ENCODE data around the gene UXS1. TPM values are rescaled to one million over a fixed set of nuclear protein-coding genes. Genes with fewer than 3 reads are reported as not detected.
"Not testable (repeated sequence)": the region's sequence is repeated elsewhere in the genome, so short reads cannot be mapped to it uniquely, and the experiment has no call there.

Gene UXS1
- polyA plus RNA-seq, 1 donor from 2014 or later: 19.1 TPM

- no peaks in the 10 kb centered on the region for H3K9me2 ChIP-seq (ENCODE audit: insufficient read depth, low read length)
- H3K36me3 ChIP-seq (ENCODE audit: insufficient read depth, low read length): no peaks in the 10 kb centered on the region
- H3K9ac ChIP-seq (ENCODE audit: low read length): no peak overlapping the region
- no peak overlapping the region for H3K27ac ChIP-seq (ENCODE audit: low read length)
- H3K79me2 ChIP-seq (replicated peaks; ENCODE audit: insufficient read depth, low read length): no peaks in the 10 kb centered on the region
- no peak overlapping the region for H3K4me3 ChIP-seq (ENCODE audit: low read length)
- H3K4me2 ChIP-seq (ENCODE audit: low read length): no peak overlapping the region
- TF ChIP-seq EZH2 (IDR thresholded peaks at IDR 0.05; ENCODE audit: borderline replicate concordance, insufficient read depth, low read length, poor library complexity, severe bottlenecking): no peak
- no peak for TF ChIP-seq MXI1 (conservative IDR thresholded peaks at IDR 0.05; ENCODE audit: poor library complexity, severe bottlenecking)
- TF ChIP-seq REST (IDR thresholded peaks at IDR 0.05; ENCODE audit: borderline replicate concordance): no peak
- TF ChIP-seq CTCF (IDR thresholded peaks at IDR 0.05; ENCODE audit: poor library complexity, severe bottlenecking): no peak
- no peak for TF ChIP-seq EP300 (conservative IDR thresholded peaks at IDR 0.05; ENCODE audit: poor library complexity, severe bottlenecking)
- TF ChIP-seq RAD21 (conservative IDR thresholded peaks at IDR 0.05): no peak
- no peak for TF ChIP-seq TAF1 (IDR thresholded peaks at IDR 0.05; ENCODE audit: low read depth)
- no peak for TF ChIP-seq SMC3 (conservative IDR thresholded peaks at IDR 0.05; ENCODE audit: poor library complexity)
- no peak for TF ChIP-seq POLR2AphosphoS5 (IDR thresholded peaks at IDR 0.05)
- no peaks in the 10 kb centered on the region for H4K20me1 ChIP-seq (ENCODE audit: insufficient read depth)
- H3K9me3 ChIP-seq (ENCODE audit: low read length): no peaks in the 10 kb centered on the region
- no peaks in the 10 kb centered on the region for H3K27me3 ChIP-seq (ENCODE audit: insufficient read depth, low read depth, low read length)
- no peak overlapping the region for H2AFZ ChIP-seq (ENCODE audit: low read depth, low read length)
- H3F3A ChIP-seq (ENCODE audit: insufficient read depth, low read length, poor library complexity, severe bottlenecking): no peaks in the 10 kb centered on the region
Observed at GRCh38 chr2:106223347-106223746, 29.2 kb upstream of the UXS1 start.

GRCh38 chr2:106222057-106222456, 28.0 kb upstream of the UXS1 start:
- H3K27me3 ChIP-seq (ENCODE audit: insufficient read depth, low read depth, low read length); H3K9me2 ChIP-seq (ENCODE audit: insufficient read depth, low read length): not testable (repeated sequence)

GRCh38 chr2:106219813-106220212, 25.7 kb upstream of the UXS1 start:
- Histone ChIP-seq H3K4me2 (ENCODE audit: low read length) (no peak overlapping the region), H3K4me3 (ENCODE audit: low read length) (no peak overlapping the region), H3K9me3 (ENCODE audit: low read length) (no peaks in the 10 kb centered on the region), H3K79me2 (replicated peaks; ENCODE audit: insufficient read depth, low read length) (no peaks in the 10 kb centered on the region), H3K9ac (ENCODE audit: low read length) (no peak overlapping the region), H3K27me3 (ENCODE audit: insufficient read depth, low read depth, low read length) (no peaks in the 10 kb centered on the region), H4K20me1 (ENCODE audit: insufficient read depth) (no peaks in the 10 kb centered on the region), H2AFZ (ENCODE audit: low read depth, low read length) (no peak overlapping the region), H3K9me2 (ENCODE audit: insufficient read depth, low read length) (no peaks in the 10 kb centered on the region), H3K27ac (ENCODE audit: low read length) (no peak overlapping the region), H3K36me3 (ENCODE audit: insufficient read depth, low read length) (no peaks in the 10 kb centered on the region), H3F3A (ENCODE audit: insufficient read depth, low read length, poor library complexity, severe bottlenecking) (no peaks in the 10 kb centered on the region)
- no peak for TF ChIP-seq CTCF (IDR thresholded peaks at IDR 0.05; ENCODE audit: poor library complexity, severe bottlenecking)
- no peak for TF ChIP-seq SMC3 (conservative IDR thresholded peaks at IDR 0.05; ENCODE audit: poor library complexity)
- no peak for TF ChIP-seq REST (IDR thresholded peaks at IDR 0.05; ENCODE audit: borderline replicate concordance)
- TF ChIP-seq POLR2AphosphoS5 (IDR thresholded peaks at IDR 0.05): no peak
- TF ChIP-seq EP300 (conservative IDR thresholded peaks at IDR 0.05; ENCODE audit: poor library complexity, severe bottlenecking): no peak
- TF ChIP-seq MXI1 (conservative IDR thresholded peaks at IDR 0.05; ENCODE audit: poor library complexity, severe bottlenecking): no peak
- TF ChIP-seq RAD21 (conservative IDR thresholded peaks at IDR 0.05): no peak
- TF ChIP-seq TAF1 (IDR thresholded peaks at IDR 0.05; ENCODE audit: low read depth): no peak
- no peak for TF ChIP-seq EZH2 (IDR thresholded peaks at IDR 0.05; ENCODE audit: borderline replicate concordance, insufficient read depth, low read length, poor library complexity, severe bottlenecking)

More at GRCh38 chr2:106222057-106222456, 28.0 kb upstream of the UXS1 start:
- not testable (repeated sequence) for H3K27ac ChIP-seq (ENCODE audit: low read length); H3K79me2 ChIP-seq (replicated peaks; ENCODE audit: insufficient read depth, low read length); H3K4me3 ChIP-seq (ENCODE audit: low read length); H3K9me3 ChIP-seq (ENCODE audit: low read length); H2AFZ ChIP-seq (ENCODE audit: low read depth, low read length); H4K20me1 ChIP-seq (ENCODE audit: insufficient read depth); H3K9ac ChIP-seq (ENCODE audit: low read length); H3F3A ChIP-seq (ENCODE audit: insufficient read depth, low read length, poor library complexity, severe bottlenecking); H3K36me3 ChIP-seq (ENCODE audit: insufficient read depth, low read length); H3K4me2 ChIP-seq (ENCODE audit: low read length)
